NCI-H2107 treated with DMSO at 0.1 percent for 48 hours (cell line): Measurements from ENCODE around the gene MORN1.

Experiments
- DNase-seq: peaks from one replicate; lab custom pipeline; 2025; ENCODE audit not compliant: unreplicated experiment; lab: John Stamatoyannopoulos, UW

The MORN1 gene

GRCh38 chr1:2278591-2279209 lies 112.7 kb downstream of the MORN1 start:
- no peak for DNase-seq

DNA sequence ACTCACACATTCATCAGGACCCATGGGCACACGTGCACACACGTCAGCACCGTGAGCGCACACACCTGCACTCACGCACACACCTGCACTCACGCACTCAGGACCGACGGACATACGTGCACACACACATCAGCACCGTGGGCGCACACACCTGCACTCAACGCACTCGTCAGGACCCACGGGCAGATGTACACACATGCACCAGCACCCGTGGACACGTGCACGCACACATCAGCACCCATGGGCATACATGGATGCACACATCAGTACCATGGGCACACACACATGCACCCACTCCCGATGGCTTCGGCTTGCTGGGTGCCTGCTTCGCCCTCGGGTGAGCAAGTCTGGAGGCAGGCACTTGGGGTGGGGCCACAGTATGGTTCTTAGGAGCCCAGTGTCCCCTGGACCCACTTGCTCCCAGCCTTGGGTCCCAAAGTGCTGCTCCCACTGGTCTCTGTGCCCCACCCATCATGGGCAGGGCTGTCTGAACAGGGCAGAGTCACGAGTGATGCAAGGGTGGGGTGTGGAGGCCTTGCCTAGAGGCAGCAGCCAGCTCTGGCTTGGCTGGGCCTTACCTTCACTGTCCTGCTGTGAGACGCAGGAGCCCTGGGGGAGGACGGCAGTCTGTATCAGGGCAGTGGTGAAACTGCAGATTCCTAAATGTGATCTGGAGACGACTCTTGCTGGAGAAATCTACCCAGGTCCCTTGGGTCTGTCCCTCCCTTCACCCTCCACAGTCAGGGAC lies 113.4 kb downstream of the MORN1 start:
- no peak for DNase-seq

- no peak for DNase-seq
Observed at GRCh38 chr1:2276803-2277580, 114.4 kb downstream of the MORN1 start.

DNA sequence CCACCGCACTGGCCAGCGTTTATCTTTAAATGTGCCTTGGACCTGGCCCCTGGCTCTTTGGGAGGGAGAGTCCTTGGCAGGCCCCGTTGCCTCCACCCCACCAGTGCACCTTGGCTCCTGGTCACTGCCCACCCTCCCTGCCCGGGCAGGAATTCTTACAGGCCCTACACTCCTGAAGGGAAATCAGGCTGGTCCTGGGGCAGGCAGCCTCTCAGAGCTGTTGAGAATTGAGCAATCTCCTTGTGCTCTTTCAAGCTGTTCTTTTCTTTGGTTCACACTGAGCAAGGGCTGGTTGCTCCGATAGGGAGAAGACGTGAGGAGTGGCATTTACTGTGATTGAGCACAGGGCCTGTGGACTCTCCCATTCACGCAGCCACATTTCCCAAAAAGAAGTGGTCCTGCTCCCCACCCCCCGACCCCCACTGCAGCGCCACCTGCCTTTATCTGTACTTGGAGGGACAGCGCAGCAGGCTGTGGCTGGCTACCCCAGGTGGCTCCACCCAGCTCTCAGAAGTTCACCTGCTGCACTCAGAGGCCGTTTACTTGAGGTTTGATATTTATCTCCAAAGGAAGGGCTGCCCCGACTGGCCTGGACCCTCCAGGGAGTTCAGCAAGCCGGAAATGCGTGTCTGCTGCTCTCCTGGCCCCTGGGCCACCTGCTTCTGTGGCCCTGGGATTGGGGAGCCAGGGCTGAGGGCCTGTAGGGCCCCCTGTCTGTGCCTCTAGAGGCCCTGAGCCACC lies 115.4 kb downstream of the MORN1 start:
- peak; percentile 5 for DNase-seq

DNA sequence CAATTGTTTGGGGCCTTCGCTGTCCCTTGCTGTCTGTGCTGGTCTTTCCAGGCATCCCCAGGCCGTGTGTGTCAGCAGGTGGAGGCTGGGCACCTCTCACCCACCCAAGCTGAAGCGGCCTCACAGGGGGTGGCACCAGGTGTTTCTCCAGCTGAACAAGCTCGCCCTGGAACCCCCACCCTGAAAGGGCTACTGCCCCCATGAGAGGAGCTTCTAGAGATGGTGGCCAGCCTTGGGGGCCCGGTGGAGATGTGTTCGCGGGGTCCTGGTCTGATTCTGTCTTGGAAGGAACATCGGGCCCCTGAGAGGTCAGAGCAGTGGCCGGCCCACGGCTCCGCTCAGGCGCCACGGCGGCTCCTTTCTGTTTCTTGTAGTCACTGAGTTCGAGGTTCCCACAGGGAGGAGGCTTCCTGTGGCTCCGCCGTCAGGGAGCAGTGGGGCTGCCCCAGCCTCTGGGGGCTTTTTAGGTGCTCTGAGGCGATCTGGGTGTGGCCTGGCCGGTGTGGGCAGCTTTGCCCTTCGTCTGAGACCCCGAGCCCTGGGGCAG lies 116.4 kb downstream of the MORN1 start:
- no peak for DNase-seq

- no peak for DNase-seq
Observed at GRCh38 chr1:2274231-2274928, 117.0 kb downstream of the MORN1 start.

DNA sequence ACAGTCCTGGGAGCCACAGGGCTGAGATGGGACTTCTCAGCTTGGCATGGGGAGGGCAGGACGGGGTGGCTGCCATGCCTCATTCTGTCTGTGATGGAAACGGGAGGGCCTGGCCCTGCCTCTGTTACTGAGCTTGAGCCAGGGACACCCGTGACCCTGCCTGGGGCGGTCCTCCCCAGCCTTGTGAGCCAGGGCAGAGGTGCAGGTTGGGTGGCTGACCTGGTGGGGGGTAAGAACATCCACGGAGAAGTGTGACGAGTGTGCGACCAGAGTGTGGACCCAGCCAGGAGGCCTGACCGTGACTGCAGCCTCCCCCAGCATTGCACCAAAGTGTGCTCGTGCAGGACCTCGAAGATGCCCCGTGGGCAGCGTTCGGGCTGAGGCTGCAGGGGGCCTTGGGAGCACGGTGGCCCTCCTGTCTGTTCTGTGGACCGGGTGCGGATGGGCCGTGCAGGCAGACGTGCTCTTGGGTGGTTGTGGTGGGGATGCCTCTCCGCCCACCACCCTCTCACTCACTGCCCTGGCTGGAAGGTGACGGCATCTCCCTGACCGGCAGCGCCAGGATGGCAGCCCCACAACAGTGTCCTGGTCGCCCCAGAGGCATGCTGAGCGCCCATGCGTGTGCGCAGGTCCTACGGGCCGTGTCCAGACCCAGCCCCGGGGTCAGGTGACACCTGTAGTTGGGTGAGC lies 117.8 kb downstream of the MORN1 start:
- DNase-seq: no peak

DNA sequence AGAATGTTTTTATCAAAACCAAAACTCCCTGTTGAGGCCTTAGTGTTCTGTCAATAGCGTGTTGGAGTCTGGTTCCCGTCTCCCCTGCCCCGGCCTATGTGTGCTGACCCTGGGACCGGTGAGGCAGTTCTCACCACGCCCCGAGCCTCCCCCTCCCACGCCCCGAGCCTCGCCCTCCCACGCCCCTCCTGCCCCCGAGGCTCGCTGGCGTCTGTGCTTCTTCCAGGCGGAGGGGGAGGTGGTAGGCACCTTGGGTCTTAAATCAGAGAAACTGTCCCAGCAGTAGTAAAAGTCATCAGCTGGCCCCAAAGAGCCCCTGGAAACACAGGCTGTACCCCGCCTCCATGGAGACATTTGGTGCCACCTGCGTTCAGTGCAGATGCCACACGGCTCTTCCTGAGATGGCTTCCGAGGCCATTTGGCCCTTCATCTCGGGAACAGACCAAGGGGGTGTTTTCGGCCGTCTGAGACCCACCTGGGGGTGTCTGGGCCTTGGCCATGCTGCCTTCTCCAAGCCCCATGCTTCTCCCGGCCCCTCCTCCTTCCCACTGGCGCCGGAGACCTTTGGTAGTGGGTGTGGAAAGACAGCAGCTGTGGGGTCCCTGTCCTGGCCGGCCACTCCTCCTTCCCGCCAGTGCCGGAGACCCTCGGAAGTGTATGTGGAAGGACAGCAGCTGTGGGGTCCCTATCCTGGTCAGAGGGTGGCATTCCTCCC lies 118.5 kb downstream of the MORN1 start:
- DNase-seq: no peak

GRCh38 chr1:2271841-2272655 lies 119.3 kb downstream of the MORN1 start:
- DNase-seq: no peak
